ENCODE measurements around the gene DNAJC13.

Gene DNAJC13

GRCh38 chr3:132456136-132456535, 38.8 kb downstream of the DNAJC13 start:
- peaks cover 42% of the 10 kb centered on the region for H3K36me3 Mint-ChIP-seq (ENCODE audit: insufficient read depth)
- ATAC-seq (replicated peaks; ENCODE audit: extremely low read depth, poor library complexity, severe bottlenecking) (no peak), DNase-seq (ENCODE audit: low spot score in 2 of 2) (no peak)
- no peak overlapping the region for H3K4me3 Mint-ChIP-seq
- H3K9me3 Mint-ChIP-seq, result no peaks in the 10 kb centered on the region
- H3K27me3 Mint-ChIP-seq, result no peaks in the 10 kb centered on the region
- no peaks in the 10 kb centered on the region for H3K4me1 Mint-ChIP-seq
- H3K27ac Mint-ChIP-seq (ENCODE audit: low read depth), result no peak overlapping the region

GRCh38 chr3:132456571-132456970, 39.3 kb downstream of the DNAJC13 start:
- Mint-ChIP-seq H3K9me3 (no peaks in the 10 kb centered on the region), H3K27ac (ENCODE audit: low read depth) (no peak overlapping the region), H3K27me3 (no peaks in the 10 kb centered on the region), H3K4me3 (no peak overlapping the region), H3K36me3 (ENCODE audit: insufficient read depth) (peaks cover 44% of the 10 kb centered on the region), H3K4me1 (no peaks in the 10 kb centered on the region)
- DNase-seq (ENCODE audit: low spot score in 2 of 2) (no peak), ATAC-seq (replicated peaks; ENCODE audit: extremely low read depth, poor library complexity, severe bottlenecking) (no peak)

- H3K36me3 Mint-ChIP-seq (ENCODE audit: insufficient read depth), result peaks cover 43% of the 10 kb centered on the region
- no peaks in the 10 kb centered on the region for H3K9me3 Mint-ChIP-seq
- H3K4me1 Mint-ChIP-seq, result no peaks in the 10 kb centered on the region
- H3K4me3 Mint-ChIP-seq, result no peak overlapping the region
- DNase-seq (ENCODE audit: low spot score in 2 of 2) (no peak), ATAC-seq (replicated peaks; ENCODE audit: extremely low read depth, poor library complexity, severe bottlenecking) (no peak)
- no peaks in the 10 kb centered on the region for H3K27me3 Mint-ChIP-seq
- no peak overlapping the region for H3K27ac Mint-ChIP-seq (ENCODE audit: low read depth)
Observed at GRCh38 chr3:132457286-132457685, 40.0 kb downstream of the DNAJC13 start.

- Mint-ChIP-seq H3K4me1 (no peaks in the 10 kb centered on the region), H3K27me3 (no peaks in the 10 kb centered on the region), H3K36me3 (ENCODE audit: insufficient read depth) (peaks cover 38% of the 10 kb centered on the region), H3K9me3 (no peaks in the 10 kb centered on the region), H3K4me3 (no peak overlapping the region), H3K27ac (ENCODE audit: low read depth) (no peak overlapping the region)
- DNase-seq (ENCODE audit: low spot score in 2 of 2), result no peak
- no peak for ATAC-seq (replicated peaks; ENCODE audit: extremely low read depth, poor library complexity, severe bottlenecking)
Observed at GRCh38 chr3:132459551-132459950, 42.2 kb downstream of the DNAJC13 start.

GRCh38 chr3:132461544-132461943, 44.2 kb downstream of the DNAJC13 start:
- Mint-ChIP-seq H3K4me1 (no peaks in the 10 kb centered on the region), H3K27ac (ENCODE audit: low read depth) (no peak overlapping the region), H3K9me3 (no peaks in the 10 kb centered on the region), H3K4me3 (no peak overlapping the region), H3K27me3 (no peaks in the 10 kb centered on the region), H3K36me3 (ENCODE audit: insufficient read depth) (peaks cover 32% of the 10 kb centered on the region)
- no peak for ATAC-seq (replicated peaks; ENCODE audit: extremely low read depth, poor library complexity, severe bottlenecking)
- no peak for DNase-seq (ENCODE audit: low spot score in 2 of 2)

GRCh38 chr3:132464066-132464465, 46.8 kb downstream of the DNAJC13 start:
- H3K27ac Mint-ChIP-seq (ENCODE audit: low read depth), result no peak overlapping the region
- H3K4me3 Mint-ChIP-seq, result no peak overlapping the region
- no peaks in the 10 kb centered on the region for H3K9me3 Mint-ChIP-seq
- DNase-seq (ENCODE audit: low spot score in 2 of 2) (no peak), ATAC-seq (replicated peaks; ENCODE audit: extremely low read depth, poor library complexity, severe bottlenecking) (no peak)
- no peaks in the 10 kb centered on the region for H3K27me3 Mint-ChIP-seq
- no peaks in the 10 kb centered on the region for H3K4me1 Mint-ChIP-seq
- H3K36me3 Mint-ChIP-seq (ENCODE audit: insufficient read depth), result peaks cover 36% of the 10 kb centered on the region

- Mint-ChIP-seq H3K27ac (ENCODE audit: low read depth) (no peak overlapping the region), H3K27me3 (no peaks in the 10 kb centered on the region), H3K9me3 (no peaks in the 10 kb centered on the region), H3K4me1 (no peaks in the 10 kb centered on the region), H3K36me3 (ENCODE audit: insufficient read depth) (peaks cover 29% of the 10 kb centered on the region), H3K4me3 (no peak overlapping the region)
- ATAC-seq (replicated peaks; ENCODE audit: extremely low read depth, poor library complexity, severe bottlenecking) (no peak), DNase-seq (ENCODE audit: low spot score in 2 of 2) (no peak)
Observed at GRCh38 chr3:132469326-132469725, 52.0 kb downstream of the DNAJC13 start.

- no peak for ATAC-seq (replicated peaks; ENCODE audit: extremely low read depth, poor library complexity, severe bottlenecking)
- no peak overlapping the region for H3K4me3 Mint-ChIP-seq
- no peak for DNase-seq (ENCODE audit: low spot score in 2 of 2)
- no peaks in the 10 kb centered on the region for H3K27me3 Mint-ChIP-seq
- H3K4me1 Mint-ChIP-seq, result no peaks in the 10 kb centered on the region
- peaks cover 35% of the 10 kb centered on the region for H3K36me3 Mint-ChIP-seq (ENCODE audit: insufficient read depth)
- H3K9me3 Mint-ChIP-seq, result no peaks in the 10 kb centered on the region
- no peak overlapping the region for H3K27ac Mint-ChIP-seq (ENCODE audit: low read depth)
Observed at GRCh38 chr3:132486099-132486498, 68.8 kb downstream of the DNAJC13 start.

GRCh38 chr3:132488151-132488550, 70.8 kb downstream of the DNAJC13 start:
- ATAC-seq (replicated peaks; ENCODE audit: extremely low read depth, poor library complexity, severe bottlenecking) (no peak), DNase-seq (ENCODE audit: low spot score in 2 of 2) (no peak)
- H3K27me3 Mint-ChIP-seq, result no peaks in the 10 kb centered on the region
- H3K36me3 Mint-ChIP-seq (ENCODE audit: insufficient read depth), result peaks cover 32% of the 10 kb centered on the region
- no peaks in the 10 kb centered on the region for H3K4me1 Mint-ChIP-seq
- H3K9me3 Mint-ChIP-seq, result no peaks in the 10 kb centered on the region
- no peak overlapping the region for H3K4me3 Mint-ChIP-seq
- H3K27ac Mint-ChIP-seq (ENCODE audit: low read depth), result no peak overlapping the region

- H3K4me1 Mint-ChIP-seq, result no peaks in the 10 kb centered on the region
- no peak for ATAC-seq (replicated peaks; ENCODE audit: extremely low read depth, poor library complexity, severe bottlenecking)
- H3K27me3 Mint-ChIP-seq, result no peaks in the 10 kb centered on the region
- peaks cover 49% of the 10 kb centered on the region for H3K36me3 Mint-ChIP-seq (ENCODE audit: insufficient read depth)
- H3K4me3 Mint-ChIP-seq, result no peak overlapping the region
- DNase-seq (ENCODE audit: low spot score in 2 of 2), result no peak
- no peak overlapping the region for H3K27ac Mint-ChIP-seq (ENCODE audit: low read depth)
- H3K9me3 Mint-ChIP-seq, result no peaks in the 10 kb centered on the region
Observed at GRCh38 chr3:132499071-132499470, 81.8 kb downstream of the DNAJC13 start.

GRCh38 chr3:132503559-132503958, 86.3 kb downstream of the DNAJC13 start:
- Mint-ChIP-seq H3K27ac (ENCODE audit: low read depth) (no peak overlapping the region), H3K9me3 (no peaks in the 10 kb centered on the region), H3K36me3 (ENCODE audit: insufficient read depth) (peaks cover 62% of the 10 kb centered on the region), H3K27me3 (no peaks in the 10 kb centered on the region), H3K4me3 (no peak overlapping the region), H3K4me1 (no peaks in the 10 kb centered on the region)
- ATAC-seq (replicated peaks; ENCODE audit: extremely low read depth, poor library complexity, severe bottlenecking) (no peak), DNase-seq (ENCODE audit: low spot score in 2 of 2) (no peak)

- Mint-ChIP-seq H3K27ac (ENCODE audit: low read depth) (no peak overlapping the region), H3K36me3 (ENCODE audit: insufficient read depth) (peaks cover 65% of the 10 kb centered on the region), H3K27me3 (no peaks in the 10 kb centered on the region), H3K9me3 (no peaks in the 10 kb centered on the region), H3K4me3 (no peak overlapping the region), H3K4me1 (no peaks in the 10 kb centered on the region)
- ATAC-seq (replicated peaks; ENCODE audit: extremely low read depth, poor library complexity, severe bottlenecking) (no peak), DNase-seq (ENCODE audit: low spot score in 2 of 2) (no peak)
Observed at GRCh38 chr3:132504375-132504933, 87.2 kb downstream of the DNAJC13 start.

- Mint-ChIP-seq H3K4me1 (no peaks in the 10 kb centered on the region), H3K27me3 (no peaks in the 10 kb centered on the region), H3K36me3 (ENCODE audit: insufficient read depth) (peaks cover 50% of the 10 kb centered on the region), H3K27ac (ENCODE audit: low read depth) (no peak overlapping the region), H3K9me3 (no peaks in the 10 kb centered on the region), H3K4me3 (no peak overlapping the region)
- DNase-seq (ENCODE audit: low spot score in 2 of 2), result no peak
- no peak for ATAC-seq (replicated peaks; ENCODE audit: extremely low read depth, poor library complexity, severe bottlenecking)
Observed at GRCh38 chr3:132507657-132508056, 90.4 kb downstream of the DNAJC13 start.

GRCh38 chr3:132509096-132509495, 91.8 kb downstream of the DNAJC13 start:
- no peak for ATAC-seq (replicated peaks; ENCODE audit: extremely low read depth, poor library complexity, severe bottlenecking)
- DNase-seq (ENCODE audit: low spot score in 2 of 2), result no peak
- no peaks in the 10 kb centered on the region for H3K9me3 Mint-ChIP-seq
- no peaks in the 10 kb centered on the region for H3K27me3 Mint-ChIP-seq
- no peaks in the 10 kb centered on the region for H3K4me1 Mint-ChIP-seq
- H3K4me3 Mint-ChIP-seq, result no peak overlapping the region
- H3K27ac Mint-ChIP-seq (ENCODE audit: low read depth), result no peak overlapping the region
- H3K36me3 Mint-ChIP-seq (ENCODE audit: insufficient read depth), result peaks cover 51% of the 10 kb centered on the region
